ENCODE results near the gene LRMDA.

LRMDA gene

DNA sequence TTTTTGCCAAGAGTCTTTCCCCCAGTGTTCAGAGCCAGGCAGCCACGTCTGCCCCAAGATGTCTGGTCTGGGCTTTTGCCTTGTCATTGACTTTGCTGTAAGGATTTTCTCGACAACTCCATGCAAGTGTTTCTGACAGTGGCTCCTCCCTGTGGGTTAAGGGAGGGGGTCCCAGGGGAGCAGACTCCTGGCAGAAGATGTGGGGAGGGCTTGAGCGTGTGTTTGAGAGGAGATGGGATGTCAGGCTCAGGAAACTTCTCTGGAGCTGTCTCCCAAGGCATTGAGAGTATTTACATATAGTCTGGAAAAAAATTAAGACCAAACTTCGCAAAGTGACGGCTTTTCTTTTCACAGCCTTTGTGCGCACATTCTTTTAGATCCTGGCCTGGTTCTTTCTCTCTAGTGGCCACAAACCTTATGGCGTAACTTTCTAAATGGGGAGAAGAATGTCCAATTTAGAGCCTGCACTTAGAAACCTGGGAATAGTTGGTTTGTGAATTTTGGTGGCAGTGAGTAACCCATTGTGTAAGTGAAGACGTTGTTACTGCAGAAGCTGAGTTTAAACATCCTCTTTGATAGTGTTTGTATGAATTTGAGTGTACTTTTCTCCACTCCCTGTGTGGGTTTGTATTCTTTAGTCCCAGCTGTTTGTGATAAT, 201.5 kb downstream of the LRMDA start:
- Histone ChIP-seq H3K4me1 (ENCODE audit: insufficient read depth, low read length) (no peaks in the 10 kb centered on the region), H3K9me3 (ENCODE audit: low read length) (no peaks in the 10 kb centered on the region), H3K36me3 (ENCODE audit: insufficient read depth, low read length) (no peaks in the 10 kb centered on the region), H3K27me3 (ENCODE audit: insufficient read depth, low read length) (no peaks in the 10 kb centered on the region), H3K4me3 (ENCODE audit: low read length) (no peak overlapping the region), H2AFZ (ENCODE audit: low read depth, low read length) (no peak overlapping the region)

DNA sequence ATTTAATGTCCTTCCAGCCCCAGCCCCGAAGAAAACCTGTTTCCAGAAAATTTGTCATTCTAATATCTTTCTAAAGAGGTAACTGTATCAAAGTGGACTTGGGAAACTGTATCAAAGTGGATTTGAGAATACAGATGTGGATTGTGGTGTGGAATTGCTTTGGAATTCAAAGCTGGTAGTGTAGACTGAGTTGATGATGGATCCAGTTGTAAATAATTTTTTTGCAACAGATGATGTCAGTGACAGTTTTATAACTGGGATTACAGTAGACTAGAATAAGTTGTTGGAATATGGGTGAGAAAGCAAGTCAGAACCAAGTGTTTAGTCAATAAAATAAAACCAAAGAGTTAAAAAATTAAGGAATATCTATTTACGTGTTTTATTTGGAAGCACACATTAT, 202.1 kb downstream of the LRMDA start:
- Histone ChIP-seq H3K9me3 (ENCODE audit: low read length) (no peaks in the 10 kb centered on the region), H3K27me3 (ENCODE audit: insufficient read depth, low read length) (no peaks in the 10 kb centered on the region), H3K4me3 (ENCODE audit: low read length) (no peak overlapping the region), H2AFZ (ENCODE audit: low read depth, low read length) (no peak overlapping the region), H3K36me3 (ENCODE audit: insufficient read depth, low read length) (no peaks in the 10 kb centered on the region), H3K4me1 (ENCODE audit: insufficient read depth, low read length) (no peaks in the 10 kb centered on the region)

DNA sequence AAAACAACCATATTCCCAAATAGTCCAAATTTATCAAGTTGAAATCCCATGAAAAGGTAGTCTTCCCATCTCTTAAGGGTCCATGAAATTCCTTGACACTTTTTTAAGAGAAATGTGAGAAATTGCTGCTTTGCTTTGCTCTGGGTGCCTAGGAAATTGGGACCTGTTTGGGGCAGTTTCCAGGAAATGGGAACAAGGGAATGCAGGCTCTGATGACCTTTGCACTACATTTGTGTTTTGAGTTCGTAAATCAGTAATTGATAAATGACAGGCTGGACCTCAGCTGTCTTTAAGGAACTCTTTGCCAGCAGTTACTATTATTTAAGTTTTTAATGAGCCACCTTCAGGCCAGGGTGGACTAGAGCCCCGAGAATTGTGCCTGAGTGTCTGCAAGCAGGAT, 203.5 kb downstream of the LRMDA start:
- H3K4me1 ChIP-seq (ENCODE audit: insufficient read depth, low read length): no peaks in the 10 kb centered on the region
- H3K9me3 ChIP-seq (ENCODE audit: low read length): no peaks in the 10 kb centered on the region
- no peaks in the 10 kb centered on the region for H3K36me3 ChIP-seq (ENCODE audit: insufficient read depth, low read length)
- H3K4me3 ChIP-seq (ENCODE audit: low read length): no peak overlapping the region
- H2AFZ ChIP-seq (ENCODE audit: low read depth, low read length): no peak overlapping the region
- no peaks in the 10 kb centered on the region for H3K27me3 ChIP-seq (ENCODE audit: insufficient read depth, low read length)

DNA sequence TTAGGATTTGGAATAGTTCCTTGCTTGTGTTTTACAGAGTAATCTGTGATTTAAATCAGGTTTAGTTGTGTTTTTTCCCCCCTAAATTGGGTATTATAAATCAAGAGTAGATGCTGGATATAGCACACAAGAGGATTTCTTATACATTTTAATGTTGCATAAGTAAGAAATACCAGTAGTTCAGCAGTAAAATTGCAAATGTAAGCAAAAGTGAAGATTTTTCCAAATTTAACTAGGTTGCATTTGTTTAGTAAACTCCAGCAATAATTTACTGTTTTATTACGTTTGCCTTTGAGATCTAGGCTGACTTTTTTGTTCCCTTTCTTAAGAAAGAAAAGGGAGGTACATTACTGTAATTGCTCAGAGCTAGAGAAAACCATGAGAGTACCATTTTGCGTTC, 207.3 kb downstream of the LRMDA start:
- no peak overlapping the region for H2AFZ ChIP-seq (ENCODE audit: low read depth, low read length)
- no peaks in the 10 kb centered on the region for H3K9me3 ChIP-seq (ENCODE audit: low read length)
- H3K4me3 ChIP-seq (ENCODE audit: low read length): no peak overlapping the region
- no peaks in the 10 kb centered on the region for H3K4me1 ChIP-seq (ENCODE audit: insufficient read depth, low read length)
- no peaks in the 10 kb centered on the region for H3K36me3 ChIP-seq (ENCODE audit: insufficient read depth, low read length)
- H3K27me3 ChIP-seq (ENCODE audit: insufficient read depth, low read length): no peaks in the 10 kb centered on the region

DNA sequence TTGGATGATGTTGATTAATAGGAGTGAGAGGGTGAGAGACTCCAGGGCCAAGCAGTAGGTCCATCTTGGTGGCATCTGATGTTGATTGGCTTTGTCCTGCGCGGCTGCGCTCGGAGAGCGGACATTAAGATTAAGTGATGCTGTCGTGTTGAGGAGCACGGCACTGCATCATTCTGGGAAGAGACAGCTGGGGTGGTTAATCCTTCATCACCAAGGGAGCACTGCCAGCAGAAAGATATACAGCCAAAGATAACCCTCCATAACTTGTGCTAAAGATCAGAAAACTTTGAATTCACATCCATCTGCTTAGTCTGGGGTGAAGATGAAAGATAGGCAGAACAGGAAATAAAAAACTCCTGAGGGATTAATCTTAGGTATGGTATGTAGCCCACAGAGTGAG, 208.3 kb downstream of the LRMDA start:
- no peaks in the 10 kb centered on the region for H3K27me3 ChIP-seq (ENCODE audit: insufficient read depth, low read length)
- no peaks in the 10 kb centered on the region for H3K36me3 ChIP-seq (ENCODE audit: insufficient read depth, low read length)
- no peaks in the 10 kb centered on the region for H3K9me3 ChIP-seq (ENCODE audit: low read length)
- H3K4me1 ChIP-seq (ENCODE audit: insufficient read depth, low read length): no peaks in the 10 kb centered on the region
- H2AFZ ChIP-seq (ENCODE audit: low read depth, low read length): no peak overlapping the region
- H3K4me3 ChIP-seq (ENCODE audit: low read length): no peak overlapping the region

DNA sequence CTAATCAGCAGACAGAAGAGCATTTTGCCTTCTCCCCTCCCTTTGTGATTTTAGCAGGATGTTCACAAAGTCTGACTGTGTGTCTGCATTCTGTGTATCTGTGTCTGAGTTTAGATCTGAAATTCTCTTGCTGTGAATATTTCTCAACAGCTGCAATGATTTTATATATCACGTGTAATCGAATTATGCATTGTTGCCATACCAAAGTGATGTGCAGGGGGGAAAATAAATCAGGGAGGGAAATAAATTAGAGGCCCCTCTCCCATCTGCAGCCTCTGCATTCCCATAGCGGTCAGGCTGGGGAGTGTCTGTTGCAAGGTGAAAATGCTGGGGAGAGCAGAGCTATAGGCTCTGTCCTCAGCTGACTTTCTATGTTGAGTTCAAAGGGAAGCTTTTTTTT, 209.0 kb downstream of the LRMDA start:
- H3K36me3 ChIP-seq (ENCODE audit: insufficient read depth, low read length): no peaks in the 10 kb centered on the region

DNA sequence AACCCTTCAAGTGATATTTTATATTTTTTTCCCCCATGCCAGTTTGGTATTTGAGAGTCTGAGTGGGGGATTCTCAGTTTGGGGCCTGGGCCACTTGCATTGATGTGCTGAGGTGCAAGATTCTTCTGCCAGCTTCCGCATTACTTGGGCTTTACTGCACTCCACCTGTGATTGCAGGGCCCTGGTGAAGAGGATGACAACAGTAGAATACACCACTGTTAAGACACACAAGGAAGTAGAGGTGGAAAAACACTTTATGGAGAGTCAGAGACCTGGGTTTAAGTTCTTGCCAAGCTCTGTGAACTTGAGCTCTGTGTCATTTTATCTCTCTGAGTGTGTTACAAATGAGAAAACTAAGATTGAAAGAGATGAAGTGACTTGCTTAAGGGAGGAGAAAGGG, 209.4 kb downstream of the LRMDA start:
- H2AFZ ChIP-seq (ENCODE audit: low read depth, low read length): no peak overlapping the region
- H3K9me3 ChIP-seq (ENCODE audit: low read length): no peaks in the 10 kb centered on the region
- H3K27me3 ChIP-seq (ENCODE audit: insufficient read depth, low read length): no peaks in the 10 kb centered on the region
- no peak overlapping the region for H3K4me3 ChIP-seq (ENCODE audit: low read length)
- H3K4me1 ChIP-seq (ENCODE audit: insufficient read depth, low read length): no peaks in the 10 kb centered on the region
- H3K36me3 ChIP-seq (ENCODE audit: insufficient read depth, low read length): no peaks in the 10 kb centered on the region

More for the DNA sequence above, 209.0 kb downstream of the LRMDA start:
- Histone ChIP-seq H2AFZ (ENCODE audit: low read depth, low read length) (no peak overlapping the region), H3K9me3 (ENCODE audit: low read length) (no peaks in the 10 kb centered on the region), H3K4me3 (ENCODE audit: low read length) (no peak overlapping the region), H3K27me3 (ENCODE audit: insufficient read depth, low read length) (no peaks in the 10 kb centered on the region), H3K4me1 (ENCODE audit: insufficient read depth, low read length) (no peaks in the 10 kb centered on the region)

DNA sequence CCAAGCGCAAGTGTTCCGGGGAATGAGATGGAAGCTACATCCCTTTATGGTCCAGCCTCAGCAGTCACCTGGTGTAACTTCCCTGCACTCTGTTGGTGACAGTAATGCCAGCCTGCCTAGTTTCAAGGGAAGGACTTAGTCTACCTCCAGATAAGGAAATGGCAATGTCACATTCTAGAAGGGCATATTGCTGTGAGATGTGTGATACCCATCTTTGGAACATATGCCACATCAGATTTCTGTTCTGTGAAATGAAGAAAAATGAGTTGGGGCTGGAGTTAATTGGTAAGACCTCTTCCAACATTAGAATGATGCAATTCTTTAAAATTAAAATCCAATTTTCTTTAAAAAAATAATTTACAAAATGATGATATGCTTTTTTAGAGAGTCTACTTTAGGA, 212.0 kb downstream of the LRMDA start:
- Histone ChIP-seq H2AFZ (ENCODE audit: low read depth, low read length) (no peak overlapping the region), H3K36me3 (ENCODE audit: insufficient read depth, low read length) (no peaks in the 10 kb centered on the region), H3K4me3 (ENCODE audit: low read length) (no peak overlapping the region), H3K4me1 (ENCODE audit: insufficient read depth, low read length) (no peaks in the 10 kb centered on the region), H3K27me3 (ENCODE audit: insufficient read depth, low read length) (no peaks in the 10 kb centered on the region), H3K9me3 (ENCODE audit: low read length) (no peaks in the 10 kb centered on the region)

DNA sequence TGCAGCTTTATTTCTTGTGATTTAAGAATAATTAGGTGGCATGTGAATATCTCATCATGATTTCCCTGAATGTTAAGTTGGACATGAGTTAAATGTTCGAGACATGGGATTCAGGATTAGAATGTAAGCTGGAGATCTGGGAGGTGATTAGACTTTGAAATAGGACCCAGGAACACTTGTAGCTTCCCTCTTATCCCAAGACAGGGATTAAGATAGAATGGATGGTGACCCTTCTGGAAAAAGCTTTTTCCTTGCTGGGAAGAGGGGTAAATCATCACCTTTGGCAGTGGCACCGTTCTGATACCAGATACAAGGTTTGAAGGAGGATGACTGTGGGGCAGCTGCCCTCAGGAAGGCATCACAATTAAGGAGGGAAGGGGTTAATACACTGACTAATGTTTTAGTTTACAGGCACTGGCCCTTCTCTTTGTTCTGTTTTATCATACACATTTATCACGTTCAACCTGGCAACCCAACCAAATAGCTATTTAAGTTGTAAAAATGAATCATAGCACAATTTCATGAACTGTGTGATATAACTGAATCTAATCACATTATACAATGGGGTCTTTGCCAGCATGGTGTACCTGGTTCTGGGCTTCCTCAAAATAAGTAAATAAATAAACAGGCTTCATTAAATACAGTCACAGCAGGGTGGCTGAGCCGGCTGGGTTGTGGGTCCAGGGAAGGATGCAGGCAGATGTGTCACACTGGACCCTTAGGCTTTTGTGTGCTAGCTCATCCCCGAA, 212.7 kb downstream of the LRMDA start:
- Histone ChIP-seq H2AFZ (ENCODE audit: low read depth, low read length) (no peak overlapping the region), H3K9me3 (ENCODE audit: low read length) (no peaks in the 10 kb centered on the region), H3K4me1 (ENCODE audit: insufficient read depth, low read length) (no peaks in the 10 kb centered on the region), H3K36me3 (ENCODE audit: insufficient read depth, low read length) (no peaks in the 10 kb centered on the region), H3K4me3 (ENCODE audit: low read length) (no peak overlapping the region), H3K27me3 (ENCODE audit: insufficient read depth, low read length) (no peaks in the 10 kb centered on the region)

DNA sequence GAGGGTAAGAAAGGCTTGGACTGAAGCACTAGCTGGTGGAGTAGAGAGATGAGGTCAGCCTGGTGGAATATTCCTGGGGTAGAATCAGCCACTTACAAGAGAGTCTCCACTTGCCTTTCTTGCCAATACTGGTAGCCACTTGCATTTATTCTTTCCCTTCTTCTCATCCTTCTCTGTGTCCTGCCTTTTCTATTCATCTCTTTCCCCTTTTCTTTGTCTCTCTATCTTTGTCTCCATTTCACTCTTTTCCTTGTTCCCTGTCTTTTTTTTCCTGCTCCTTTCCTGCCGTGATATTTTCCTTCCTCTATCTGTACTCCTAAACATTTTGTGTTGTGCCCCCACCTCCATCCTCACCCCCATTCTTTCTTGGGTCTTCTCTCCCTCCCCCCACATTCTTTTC, 214.3 kb downstream of the LRMDA start:
- Histone ChIP-seq H2AFZ (ENCODE audit: low read depth, low read length) (no peak overlapping the region), H3K36me3 (ENCODE audit: insufficient read depth, low read length) (no peaks in the 10 kb centered on the region), H3K4me1 (ENCODE audit: insufficient read depth, low read length) (peaks cover 4% of the 10 kb centered on the region), H3K27me3 (ENCODE audit: insufficient read depth, low read length) (no peaks in the 10 kb centered on the region), H3K4me3 (ENCODE audit: low read length) (no peak overlapping the region), H3K9me3 (ENCODE audit: low read length) (no peaks in the 10 kb centered on the region)

DNA sequence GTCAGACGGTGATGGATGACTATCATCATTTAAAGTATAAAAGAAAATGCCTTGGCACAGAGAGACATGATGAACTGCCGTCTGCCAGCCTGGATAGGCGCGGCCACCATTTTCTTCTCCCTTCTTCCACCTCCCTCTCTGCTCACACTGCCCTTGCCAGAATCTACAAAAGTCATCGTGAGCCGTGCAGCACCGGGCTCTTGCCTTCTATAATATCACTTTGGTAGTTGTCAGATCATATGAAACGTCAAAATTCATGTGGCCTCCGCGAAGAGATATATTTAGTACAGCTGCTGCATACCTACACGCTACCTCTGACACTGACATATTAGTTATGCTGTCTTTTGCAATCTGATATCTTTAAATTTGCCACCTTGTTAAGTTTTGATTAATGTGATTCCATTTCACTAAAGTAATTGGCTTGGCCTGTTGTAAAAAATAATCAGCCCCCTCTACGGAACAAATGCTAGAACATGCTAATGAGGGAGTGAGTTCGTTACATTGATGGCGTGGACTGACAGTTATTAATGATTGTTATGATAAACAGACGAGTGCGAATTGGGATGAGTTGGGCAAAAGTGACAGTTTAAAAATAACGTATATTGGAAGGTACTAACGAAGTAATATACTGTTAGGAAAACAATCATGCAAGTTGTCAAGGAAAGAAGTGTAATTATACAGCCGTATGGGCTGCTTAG, 214.9 kb downstream of the LRMDA start:
- Histone ChIP-seq H3K27me3 (ENCODE audit: insufficient read depth, low read length) (no peaks in the 10 kb centered on the region), H3K9me3 (ENCODE audit: low read length) (no peaks in the 10 kb centered on the region), H3K36me3 (ENCODE audit: insufficient read depth, low read length) (no peaks in the 10 kb centered on the region), H3K4me1 (ENCODE audit: insufficient read depth, low read length) (peaks cover 9% of the 10 kb centered on the region), H2AFZ (ENCODE audit: low read depth, low read length) (no peak overlapping the region), H3K4me3 (ENCODE audit: low read length) (no peak overlapping the region)

DNA sequence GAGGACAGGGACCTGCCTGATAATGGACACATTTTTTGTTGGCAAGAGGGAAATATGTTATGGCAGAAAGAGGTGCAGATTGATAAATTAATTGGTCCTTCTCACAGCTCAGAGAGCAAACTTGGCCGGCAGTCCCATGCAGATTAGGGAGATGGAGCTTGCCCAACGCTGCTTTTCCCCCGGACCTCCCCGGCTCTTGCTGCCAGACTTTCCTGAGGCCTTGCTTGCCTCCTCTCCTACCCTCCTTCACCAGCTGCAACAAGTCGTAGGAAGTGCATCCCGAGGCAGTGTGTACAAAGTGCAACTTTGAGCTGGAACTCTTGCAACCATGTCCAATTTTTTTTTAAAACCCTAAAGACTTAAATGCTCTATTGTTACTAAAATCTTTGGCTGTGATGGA, 215.5 kb downstream of the LRMDA start:
- H3K27me3 ChIP-seq (ENCODE audit: insufficient read depth, low read length): no peaks in the 10 kb centered on the region
- no peak overlapping the region for H3K4me3 ChIP-seq (ENCODE audit: low read length)
- H2AFZ ChIP-seq (ENCODE audit: low read depth, low read length): no peak overlapping the region
- no peaks in the 10 kb centered on the region for H3K9me3 ChIP-seq (ENCODE audit: low read length)
- peaks cover 9% of the 10 kb centered on the region for H3K4me1 ChIP-seq (ENCODE audit: insufficient read depth, low read length)
- no peaks in the 10 kb centered on the region for H3K36me3 ChIP-seq (ENCODE audit: insufficient read depth, low read length)

DNA sequence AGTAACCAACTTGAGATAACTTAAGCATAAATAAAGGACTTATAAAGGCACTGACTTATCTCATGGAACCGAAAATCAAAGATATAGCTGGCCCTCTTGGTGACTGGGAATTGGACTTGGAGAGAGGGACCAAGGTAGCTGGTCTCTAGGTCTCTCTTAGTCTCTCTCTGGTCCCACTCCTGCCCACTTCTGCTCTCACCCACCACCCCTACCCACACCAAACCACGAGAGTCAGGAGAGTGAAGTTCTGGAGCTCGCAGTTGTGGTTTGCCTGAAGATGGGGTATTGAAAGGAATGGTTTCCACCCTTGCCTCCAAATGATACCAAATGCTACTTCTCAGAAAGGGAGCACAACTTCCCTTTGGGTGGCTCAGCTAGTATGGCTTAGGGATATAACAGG, 216.3 kb downstream of the LRMDA start:
- Histone ChIP-seq H3K4me3 (ENCODE audit: low read length) (no peak overlapping the region), H3K27me3 (ENCODE audit: insufficient read depth, low read length) (no peaks in the 10 kb centered on the region), H2AFZ (ENCODE audit: low read depth, low read length) (no peak overlapping the region), H3K9me3 (ENCODE audit: low read length) (no peaks in the 10 kb centered on the region), H3K4me1 (ENCODE audit: insufficient read depth, low read length) (peaks cover 9% of the 10 kb centered on the region), H3K36me3 (ENCODE audit: insufficient read depth, low read length) (no peaks in the 10 kb centered on the region)
